Colonic mucosa (tissue), 4 donors: ENCODE measurements around the gene TAGLN. TPM values are rescaled to one million over a fixed set of nuclear protein-coding genes. Genes with fewer than 3 reads are reported as not detected.

Source experiments
- DNase-seq: peaks from one replicate; pipeline ENCODE4 v3.0.0-alpha.2; 2020
- H3K27ac ChIP-seq: fragments of 200-600 bp; one replicate; pipeline ENCODE4 v1.8.0; 2021
- H3K27me3 ChIP-seq: fragments of 200-600 bp; one replicate; pipeline ENCODE4 v1.8.0; 2021
- H3K36me3 ChIP-seq: fragments of 200-600 bp; one replicate; pipeline ENCODE4 v1.8.0; 2021
- H3K4me1 ChIP-seq: fragments of 200-600 bp; one replicate; pipeline ENCODE4 v1.8.0; 2021; ENCODE audit warnings: mild to moderate bottlenecking
- H3K4me3 ChIP-seq: fragments of 200-600 bp; one replicate; pipeline ENCODE4 v1.8.0; 2021
- H3K9ac ChIP-seq, 2 donors: one replicate each; pipeline ENCODE4 v1.7.0; 2013; ENCODE audit warnings: control low read depth in 2 of 2, low read depth in 2 of 2, low read length in 2 of 2
- H3K9me3 ChIP-seq: fragments of 200-600 bp; one replicate; pipeline ENCODE4 v1.8.0; 2021
- CTCF ChIP-seq: fragments of 200-600 bp; IDR thresholded peaks from one replicate; pipeline ENCODE4 v1.8.0; 2022; ENCODE audit warnings: antibody characterized with exemption, mild to moderate bottlenecking
- intact Hi-C: fragments of 100-400 bp; cut with DNase I; formaldehyde crosslinking; loops from one replicate; pipeline ENCODE4 v1.14.1; 2022
- total RNA-seq, 2 donors: library from RNA; stranded (reverse); fragmentation: NEBNext Ultra II Directional in 1 of 2; extraction: Animal tissue kit (Norgen Biotek cat#: 25700) in 1 of 2; gene quantifications; one replicate each; pipeline ENCODE4 v1.2.1, GENCODE V29; 2021
- donor health status: healthy.
- donor health status: DM: no; HTN: no; CAD: no.
- donor health status: DM: no; HTN: no; CAD: no.

The TAGLN gene
- total RNA-seq, 2 donors from 2014 or later, result 86.8 to 989 TPM

GRCh38 chr11:117251506-117251905 is 52.3 kb downstream of the TAGLN start:
- Histone ChIP-seq H3K9me3 (no peaks in the 10 kb centered on the region), H3K4me1 (no peaks in the 10 kb centered on the region), H3K36me3 (no peaks in the 10 kb centered on the region), H3K27me3 (no peaks in the 10 kb centered on the region), H3K9ac (no peak overlapping the region), H3K27ac (no peak overlapping the region), H3K4me3 (no peak overlapping the region)
- intact Hi-C loops, result no loop called here
- TF ChIP-seq CTCF, result no peak
- DNase-seq, result no peak

- TF ChIP-seq CTCF, result no peak
- no peak overlapping the region for H3K9ac ChIP-seq
- H3K36me3 ChIP-seq, result no peaks in the 10 kb centered on the region
- no peaks in the 10 kb centered on the region for H3K9me3 ChIP-seq
- H3K4me1 ChIP-seq, result no peaks in the 10 kb centered on the region
- H3K27me3 ChIP-seq, result no peaks in the 10 kb centered on the region
- DNase-seq, result no peak
- intact Hi-C loops, result no loop called here
- no peak overlapping the region for H3K27ac ChIP-seq
- no peak overlapping the region for H3K4me3 ChIP-seq
Observed at GRCh38 chr11:117255966-117256365, 56.8 kb downstream of the TAGLN start.

- Histone ChIP-seq H3K27ac (no peak overlapping the region), H3K9ac (no peak overlapping the region), H3K4me1 (no peaks in the 10 kb centered on the region), H3K9me3 (no peaks in the 10 kb centered on the region), H3K4me3 (no peak overlapping the region), H3K36me3 (no peaks in the 10 kb centered on the region), H3K27me3 (no peaks in the 10 kb centered on the region)
- TF ChIP-seq CTCF, result no peak
- DNase-seq, result no peak
- intact Hi-C loops, result no loop called here
Observed at GRCh38 chr11:117256573-117256972, 57.4 kb downstream of the TAGLN start.

Other genes with a start within 250 kb of the TAGLN start
- 10 to 100 TPM; 26.7 to 28.0 TPM for gene SIK3, start 100.9 kb upstream of the TAGLN start, total RNA-seq
- 10 to 100 TPM; 76.4 to 80.5 TPM for gene PAFAH1B2, start 55.1 kb upstream of the TAGLN start, total RNA-seq
- gene SIDT2, start 20.6 kb upstream of the TAGLN start, total RNA-seq, result 10 to 100 TPM; 42.9 to 69.3 TPM
- 100 to 1,000 TPM; 111 to 195 TPM for gene PCSK7, start 32.7 kb downstream of the TAGLN start, total RNA-seq
- gene RNF214, start 33.3 kb downstream of the TAGLN start, total RNA-seq, result 10 to 100 TPM; 20.0 to 20.3 TPM
- gene BACE1-AS, start 92.0 kb downstream of the TAGLN start, total RNA-seq, result 1 to 10 TPM; 5.1 to 5.9 TPM
- gene BACE1, start 116.9 kb downstream of the TAGLN start, total RNA-seq, result 10 to 100 TPM; 11.1 to 11.5 TPM
- 10 to 100 TPM; 12.4 to 19.2 TPM for gene CEP164, start 128.5 kb downstream of the TAGLN start, total RNA-seq